ENCODE measurements around the gene ARNT2. TPM values are rescaled to one million over a fixed set of nuclear protein-coding genes. Genes with fewer than 3 reads are reported as not detected.

Gene ARNT2
- total and polyA plus RNA-seq, 10 of the 15 experiments (the other 5 are each of a cell fraction or from before 2014, with no cell fraction given) = 0.07 to 0.49 (median 0.09) TPM; not detected in 6

DNA sequence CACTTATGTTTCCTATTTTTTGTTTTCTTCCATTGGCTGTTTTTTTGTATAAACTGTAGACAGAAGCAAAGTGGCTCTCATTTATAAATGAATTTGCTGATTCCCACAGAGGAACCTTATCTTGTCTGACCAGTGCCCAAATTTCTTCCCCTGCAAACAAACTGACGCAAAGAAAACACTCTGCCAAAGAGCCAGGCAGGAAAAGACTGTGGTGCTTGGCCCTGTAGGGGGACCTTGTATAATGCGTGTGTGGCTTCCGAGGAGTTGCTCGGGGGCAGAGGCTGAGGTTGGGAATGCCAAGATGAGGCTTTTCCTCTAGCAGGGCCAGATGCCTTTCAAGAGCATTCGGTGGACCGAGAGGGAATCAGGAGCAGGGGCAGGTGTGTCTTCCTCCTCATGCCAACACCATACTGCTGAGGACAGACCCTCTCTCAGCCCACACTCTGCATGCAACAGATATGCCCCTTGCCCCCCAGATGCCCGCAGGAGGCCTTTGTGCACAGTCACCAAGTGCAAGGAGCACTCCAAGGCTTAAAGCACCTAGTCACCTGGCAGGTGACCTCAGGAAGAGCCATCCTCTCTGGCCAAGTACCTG, 186.7 kb downstream of the ARNT2 start:
- in situ Hi-C loops (cut with MboI) = no loop called here
- ChIA-PET SMC1A (ENCODE audit: uncharacterized antibody, unreplicated experiment) (no interaction called here), RAD21 (ENCODE audit: unreplicated experiment) (no interaction called here), POLR2A (no interaction called here), CTCF (no interaction called here)
- Histone ChIP-seq H3K36me3 (ENCODE audit: control insufficient read depth in 2 of 2, insufficient read depth in 2 of 2, low read length in 1 of 2) (no peaks in the 10 kb centered on the region), H3K4me2 (ENCODE audit: control insufficient read depth, insufficient read depth) (no peak overlapping the region), H3K27me3 (replicated peaks in 1 of 2; ENCODE audit: control insufficient read depth in 2 of 2, insufficient read depth in 2 of 2, low read length in 1 of 2) (no peaks in the 10 kb centered on the region; a peak in 2 of 4 replicates), H3K9ac (ENCODE audit: control insufficient read depth, insufficient read depth, low read length) (no peak overlapping the region), H3K4me1 (ENCODE audit: control insufficient read depth, insufficient read depth, low read length) (no peaks in the 10 kb centered on the region), H3K79me2 (ENCODE audit: control insufficient read depth, insufficient read depth, low read length) (no peaks in the 10 kb centered on the region), H4K20me1 (ENCODE audit: control insufficient read depth, insufficient read depth) (no peaks in the 10 kb centered on the region), H3K4me3 (no peak overlapping the region), H3K27ac (ENCODE audit: control insufficient read depth, insufficient read depth) (no peak overlapping the region), H3K9me3 (replicated peaks; ENCODE audit: control insufficient read depth, insufficient read depth, low read length) (no peaks in the 10 kb centered on the region), H2AFZ (ENCODE audit: control insufficient read depth, low read depth, low read length) (no peak overlapping the region)
- WGBS (ENCODE audit: insufficient coverage, insufficient replicate concordance, low lambda C conversion rate, missing lambda C conversion rate) = 32% methylated on average over 7 of the region's 7 CpGs
- BruUV-seq (replicated peaks) = no TSS peak
- ATAC-seq (no peak), FAIRE-seq (no peak), DNase-seq (ENCODE audit: low read depth, low spot score) (no peak)
- intact Hi-C loops (cut with micrococcal nuclease; ENCODE audit: unreplicated experiment) = no loop called here
- TF ChIP-seq NR2F1 (conservative IDR thresholded peaks at IDR 0.05) (no peak), TAF1 (IDR thresholded peaks at IDR 0.05; ENCODE audit: borderline replicate concordance, low read depth, low read length) (no peak), CEBPB (IDR thresholded peaks at IDR 0.05; ENCODE audit: borderline replicate concordance in 1 of 2, low read depth in 2 of 2, low read length in 2 of 2) (no peak), ZNF622 (IDR thresholded peaks at IDR 0.05) (no peak), RB1 (IDR thresholded peaks at IDR 0.05; ENCODE audit: borderline replicate concordance) (no peak), YBX1 (IDR thresholded peaks at IDR 0.05) (no peak), GATAD2B (conservative IDR thresholded peaks at IDR 0.05; ENCODE audit: low read depth) (no peak), CHD1 (IDR thresholded peaks at IDR 0.05; ENCODE audit: low read depth, low read length) (no peak), PAX8 (IDR thresholded peaks at IDR 0.05) (no peak), ZNF207 (IDR thresholded peaks at IDR 0.05; ENCODE audit: borderline replicate concordance) (no peak), MYC (IDR thresholded peaks at IDR 0.05; ENCODE audit: insufficient read depth, insufficient read length, insufficient replicate concordance, low read length, severe bottlenecking) (no peak), EGR1 (IDR thresholded peaks at IDR 0.05; ENCODE audit: borderline replicate concordance in 1 of 2, low read depth in 2 of 2, low read length in 2 of 2) (no peak)
- TF ChIP-seq, protein P1, sequence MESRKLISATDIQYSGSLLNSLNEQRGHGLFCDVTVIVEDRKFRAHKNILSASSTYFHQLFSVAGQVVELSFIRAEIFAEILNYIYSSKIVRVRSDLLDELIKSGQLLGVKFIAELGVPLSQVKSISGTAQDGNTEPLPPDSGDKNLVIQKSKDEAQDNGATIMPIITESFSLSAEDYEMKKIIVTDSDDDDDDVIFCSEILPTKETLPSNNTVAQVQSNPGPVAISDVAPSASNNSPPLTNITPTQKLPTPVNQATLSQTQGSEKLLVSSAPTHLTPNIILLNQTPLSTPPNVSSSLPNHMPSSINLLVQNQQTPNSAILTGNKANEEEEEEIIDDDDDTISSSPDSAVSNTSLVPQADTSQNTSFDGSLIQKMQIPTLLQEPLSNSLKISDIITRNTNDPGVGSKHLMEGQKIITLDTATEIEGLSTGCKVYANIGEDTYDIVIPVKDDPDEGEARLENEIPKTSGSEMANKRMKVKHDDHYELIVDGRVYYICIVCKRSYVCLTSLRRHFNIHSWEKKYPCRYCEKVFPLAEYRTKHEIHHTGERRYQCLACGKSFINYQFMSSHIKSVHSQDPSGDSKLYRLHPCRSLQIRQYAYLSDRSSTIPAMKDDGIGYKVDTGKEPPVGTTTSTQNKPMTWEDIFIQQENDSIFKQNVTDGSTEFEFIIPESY (IDR thresholded peaks at IDR 0.05) = no peak
- TF ChIP-seq, protein P2, sequence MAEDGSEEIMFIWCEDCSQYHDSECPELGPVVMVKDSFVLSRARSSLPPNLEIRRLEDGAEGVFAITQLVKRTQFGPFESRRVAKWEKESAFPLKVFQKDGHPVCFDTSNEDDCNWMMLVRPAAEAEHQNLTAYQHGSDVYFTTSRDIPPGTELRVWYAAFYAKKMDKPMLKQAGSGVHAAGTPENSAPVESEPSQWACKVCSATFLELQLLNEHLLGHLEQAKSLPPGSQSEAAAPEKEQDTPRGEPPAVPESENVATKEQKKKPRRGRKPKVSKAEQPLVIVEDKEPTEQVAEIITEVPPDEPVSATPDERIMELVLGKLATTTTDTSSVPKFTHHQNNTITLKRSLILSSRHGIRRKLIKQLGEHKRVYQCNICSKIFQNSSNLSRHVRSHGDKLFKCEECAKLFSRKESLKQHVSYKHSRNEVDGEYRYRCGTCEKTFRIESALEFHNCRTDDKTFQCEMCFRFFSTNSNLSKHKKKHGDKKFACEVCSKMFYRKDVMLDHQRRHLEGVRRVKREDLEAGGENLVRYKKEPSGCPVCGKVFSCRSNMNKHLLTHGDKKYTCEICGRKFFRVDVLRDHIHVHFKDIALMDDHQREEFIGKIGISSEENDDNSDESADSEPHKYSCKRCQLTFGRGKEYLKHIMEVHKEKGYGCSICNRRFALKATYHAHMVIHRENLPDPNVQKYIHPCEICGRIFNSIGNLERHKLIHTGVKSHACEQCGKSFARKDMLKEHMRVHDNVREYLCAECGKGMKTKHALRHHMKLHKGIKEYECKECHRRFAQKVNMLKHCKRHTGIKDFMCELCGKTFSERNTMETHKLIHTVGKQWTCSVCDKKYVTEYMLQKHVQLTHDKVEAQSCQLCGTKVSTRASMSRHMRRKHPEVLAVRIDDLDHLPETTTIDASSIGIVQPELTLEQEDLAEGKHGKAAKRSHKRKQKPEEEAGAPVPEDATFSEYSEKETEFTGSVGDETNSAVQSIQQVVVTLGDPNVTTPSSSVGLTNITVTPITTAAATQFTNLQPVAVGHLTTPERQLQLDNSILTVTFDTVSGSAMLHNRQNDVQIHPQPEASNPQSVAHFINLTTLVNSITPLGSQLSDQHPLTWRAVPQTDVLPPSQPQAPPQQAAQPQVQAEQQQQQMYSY (CRISPR knock-in tag; IDR thresholded peaks at IDR 0.05) = no peak
- TF ChIP-seq, protein P3, sequence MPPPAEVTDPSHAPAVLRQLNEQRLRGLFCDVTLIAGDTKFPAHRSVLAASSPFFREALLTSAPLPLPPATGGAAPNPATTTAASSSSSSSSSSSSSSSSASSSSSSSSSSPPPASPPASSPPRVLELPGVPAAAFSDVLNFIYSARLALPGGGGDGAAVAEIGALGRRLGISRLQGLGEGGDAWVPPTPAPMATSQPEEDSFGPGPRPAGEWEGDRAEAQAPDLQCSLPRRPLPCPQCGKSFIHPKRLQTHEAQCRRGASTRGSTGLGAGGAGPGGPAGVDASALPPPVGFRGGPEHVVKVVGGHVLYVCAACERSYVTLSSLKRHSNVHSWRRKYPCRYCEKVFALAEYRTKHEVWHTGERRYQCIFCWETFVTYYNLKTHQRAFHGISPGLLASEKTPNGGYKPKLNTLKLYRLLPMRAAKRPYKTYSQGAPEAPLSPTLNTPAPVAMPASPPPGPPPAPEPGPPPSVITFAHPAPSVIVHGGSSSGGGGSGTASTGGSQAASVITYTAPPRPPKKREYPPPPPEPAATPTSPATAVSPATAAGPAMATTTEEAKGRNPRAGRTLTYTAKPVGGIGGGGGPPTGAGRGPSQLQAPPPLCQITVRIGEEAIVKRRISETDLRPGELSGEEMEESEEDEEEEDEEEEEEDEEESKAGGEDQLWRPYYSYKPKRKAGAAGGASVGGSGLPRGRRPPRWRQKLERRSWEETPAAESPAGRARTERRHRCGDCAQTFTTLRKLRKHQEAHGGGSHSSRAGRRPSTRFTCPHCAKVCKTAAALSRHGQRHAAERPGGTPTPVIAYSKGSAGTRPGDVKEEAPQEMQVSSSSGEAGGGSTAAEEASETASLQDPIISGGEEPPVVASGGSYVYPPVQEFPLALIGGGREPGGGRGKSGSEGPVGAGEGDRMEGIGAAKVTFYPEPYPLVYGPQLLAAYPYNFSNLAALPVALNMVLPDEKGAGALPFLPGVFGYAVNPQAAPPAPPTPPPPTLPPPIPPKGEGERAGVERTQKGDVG (CRISPR knock-in tag; IDR thresholded peaks at IDR 0.05) = no peak

Data from GM12878 (cell line).